HG03571 (cell line): Measurements from ENCODE around the gene TPX2.

Experiments used
- ATAC-seq: cut with Tn5 transposase; IDR thresholded peaks from one replicate; pipeline ENCODE4 v1.9.1; 2021; ENCODE audit not compliant: unreplicated experiment

The TPX2 gene

DNA sequence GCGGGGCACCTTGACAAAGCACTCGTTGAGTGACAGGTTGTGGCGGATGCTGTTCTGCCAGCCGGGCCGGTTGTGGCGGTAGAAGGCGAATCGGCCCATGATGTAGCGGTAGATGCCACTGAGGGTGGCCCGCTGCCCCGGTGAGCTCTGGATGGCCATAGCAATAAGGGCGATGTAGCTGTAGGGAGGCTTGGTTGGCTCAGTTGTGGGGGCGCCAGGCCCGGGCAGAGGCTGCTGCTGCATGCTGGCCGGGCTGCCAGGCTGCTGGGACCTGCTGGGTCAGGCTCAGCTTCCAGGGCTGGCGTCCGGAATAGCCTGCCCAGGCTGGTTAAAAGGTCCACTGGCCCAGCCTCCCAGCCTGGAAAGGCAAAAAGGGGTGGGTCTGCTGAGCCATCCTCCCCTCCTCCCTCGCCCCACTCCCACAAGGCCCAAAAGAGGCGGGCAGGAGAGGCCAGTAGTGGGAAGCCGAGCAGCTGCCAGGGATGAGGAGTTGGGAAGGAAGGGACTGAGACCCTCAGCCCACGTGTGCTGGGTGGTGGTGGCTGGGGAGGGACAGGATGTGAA, 106.3 kb downstream of the TPX2 start, which contains the start of gene FOXS1:
Gene FOXS1 (minus strand): TSS at position 305 of the 564 bp plus-strand sequence. CDS start 62 bp downstream, at position 243.
- no peak for ATAC-seq

- ATAC-seq = no peak
Observed at GRCh38 chr20:31846793-31847138, 107.7 kb downstream of the TPX2 start.

- no peak for ATAC-seq
Observed at GRCh38 chr20:31848088-31848999, 109.3 kb downstream of the TPX2 start.

- ATAC-seq = no peak
Observed at GRCh38 chr20:31849306-31849930, 110.3 kb downstream of the TPX2 start.
